GM12872 (cell line): ENCODE data around the gene SLMAP.

Experiments used
- CTCF ChIP-seq: IDR thresholded peaks from 3 replicates; pipeline ENCODE4 v1.5.1; 2011; ENCODE audit warnings: low read depth, mild to moderate bottlenecking, low read length, moderate library complexity; ENCODE audit not compliant: insufficient read depth

Gene SLMAP

DNA sequence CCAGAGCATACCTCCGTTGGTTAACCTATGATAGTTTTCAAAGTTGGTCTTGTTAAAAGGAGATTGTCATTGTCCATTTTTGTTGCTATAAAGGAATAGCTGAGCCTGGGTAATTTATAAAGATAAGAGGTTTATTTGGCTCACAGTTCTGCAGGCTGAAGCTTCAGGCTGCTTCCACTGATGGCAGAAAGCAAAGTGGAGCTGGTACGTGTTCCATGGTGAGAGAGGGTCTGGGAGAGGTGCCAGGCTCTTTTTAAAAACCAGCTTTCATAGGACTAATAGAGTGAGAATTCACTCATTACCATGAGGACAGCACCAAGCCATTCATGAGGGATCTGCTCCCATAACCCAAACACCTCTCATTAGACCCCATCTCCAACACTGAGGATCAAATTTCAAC is 107.3 kb downstream of the SLMAP start:
- TF ChIP-seq CTCF: no peak

DNA sequence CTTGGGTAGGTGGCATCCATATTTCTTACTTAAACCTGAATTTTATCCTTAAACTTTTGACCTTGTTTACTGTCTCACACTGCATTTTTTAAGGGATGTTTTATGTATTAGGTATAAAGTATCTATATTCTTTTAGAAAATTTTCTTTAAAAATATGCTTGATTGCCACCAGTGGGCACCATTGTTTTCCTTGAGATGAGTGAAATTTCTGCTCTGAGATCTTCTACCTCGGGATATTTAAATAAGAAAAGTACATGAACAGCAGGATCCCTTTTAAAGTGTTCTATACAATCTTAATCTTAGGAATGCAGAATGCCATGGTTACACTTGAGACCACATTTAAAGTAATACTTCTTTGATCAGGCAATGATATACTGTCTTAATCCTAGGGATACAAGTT is 108.7 kb downstream of the SLMAP start:
- TF ChIP-seq CTCF: 0 out of 3 replicates have a peak, but pooled peaks have one; percentile 9

DNA sequence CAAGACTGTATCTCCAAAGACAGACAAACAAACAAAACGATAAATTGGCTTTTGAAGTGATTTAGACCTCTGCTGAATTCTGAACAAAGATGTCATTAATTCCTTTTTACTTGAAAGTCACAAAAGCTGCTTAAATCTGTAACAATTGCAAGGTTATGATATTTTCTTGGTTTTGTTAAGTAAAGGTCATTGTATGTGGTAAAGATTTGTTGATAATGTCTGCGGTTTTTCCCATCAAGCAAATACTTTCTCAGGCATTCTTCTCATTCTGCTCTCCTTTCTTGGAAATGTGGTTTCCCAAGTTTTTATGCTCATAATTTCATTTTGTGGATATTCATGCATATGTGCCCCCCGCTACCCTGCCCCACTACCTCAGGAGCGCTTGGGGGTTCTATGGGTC is 116.5 kb downstream of the SLMAP start:
- no peak for TF ChIP-seq CTCF

DNA sequence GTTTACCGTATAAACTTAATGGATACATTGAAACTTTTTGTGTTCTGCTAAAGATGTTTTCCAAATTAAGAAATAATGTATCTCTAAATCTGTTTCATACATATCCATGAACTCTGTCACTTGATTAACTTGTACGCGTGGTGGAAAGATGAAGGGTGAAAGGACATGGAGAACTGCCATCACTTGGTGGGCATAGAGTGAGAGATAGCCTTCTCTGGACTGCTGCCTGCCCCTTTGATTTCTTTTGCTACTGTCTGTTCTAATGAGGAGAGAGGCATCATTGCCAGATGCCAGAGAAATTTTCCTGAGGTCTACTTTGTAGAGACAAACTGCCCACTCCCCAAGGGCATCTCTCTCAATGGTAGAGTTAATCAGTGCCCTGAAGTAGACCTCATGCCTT is 120.5 kb downstream of the SLMAP start:
- no peak for TF ChIP-seq CTCF

DNA sequence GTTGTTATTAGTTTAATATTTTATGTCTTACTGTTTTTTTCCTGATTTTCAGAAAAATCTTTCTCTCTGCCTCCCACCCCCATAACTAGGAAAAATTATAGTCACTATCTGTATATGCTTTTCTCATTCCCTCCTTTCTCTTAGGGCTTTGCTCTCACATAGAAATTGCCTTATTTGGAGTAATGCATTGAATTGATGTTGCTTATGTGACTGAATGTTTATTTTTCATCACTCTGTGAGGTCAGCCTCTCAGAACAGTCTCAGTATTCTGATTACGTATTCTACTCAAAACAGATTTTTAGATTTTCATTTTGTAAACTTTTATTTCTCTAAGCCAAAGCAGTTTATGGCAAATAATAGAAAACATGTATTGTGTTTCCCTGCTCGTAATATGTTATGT is 121.0 kb downstream of the SLMAP start:
- no peak for TF ChIP-seq CTCF

DNA sequence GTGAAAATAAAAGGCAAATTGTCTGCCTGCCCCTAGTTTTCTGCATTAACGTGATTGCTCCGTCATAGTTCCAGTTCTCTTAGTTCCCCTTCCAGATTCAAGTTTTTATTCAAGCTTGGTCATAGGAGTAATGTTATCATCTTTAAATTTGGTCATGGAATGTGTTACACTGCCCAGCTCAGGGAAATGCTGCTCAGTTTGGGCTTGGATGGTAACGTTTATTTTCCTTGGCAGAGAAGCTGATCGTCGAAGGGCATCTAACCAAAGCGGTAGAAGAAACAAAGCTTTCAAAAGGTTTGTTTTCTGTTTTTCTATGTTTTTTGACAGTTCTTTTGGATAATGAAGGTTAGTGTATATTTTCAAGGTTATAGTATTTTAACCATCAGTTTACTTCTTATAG is 133.7 kb downstream of the SLMAP start:
- TF ChIP-seq CTCF: no peak

DNA sequence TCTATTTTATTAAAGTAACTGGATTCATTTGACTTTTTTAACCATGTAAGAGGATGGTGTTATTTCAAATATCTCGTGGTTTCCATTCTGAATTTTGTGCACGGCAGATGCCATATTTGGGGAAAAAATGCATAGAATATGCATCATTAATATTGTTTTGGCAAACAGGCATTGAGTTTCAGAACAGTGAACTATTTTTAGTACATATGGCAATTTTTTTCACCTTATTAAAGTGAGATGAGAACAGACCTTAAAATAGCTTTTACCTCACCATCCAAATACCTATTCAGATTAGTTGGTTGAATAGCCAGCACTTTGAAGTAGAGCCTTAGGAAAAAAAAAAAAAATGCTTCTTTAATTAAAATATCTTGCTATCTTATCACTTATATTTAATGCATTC is 134.8 kb downstream of the SLMAP start:
- TF ChIP-seq CTCF: no peak

GRCh38 chr3:57892423-57892822 is 136.3 kb downstream of the SLMAP start:
- TF ChIP-seq CTCF: no peak
